NB4 (cell line): ENCODE measurements around the gene TTYH3.

ENCODE experiments used
- DNase-seq: peaks from one replicate; pipeline ENCODE4 v3.0.0; 2010; ENCODE audit warnings: low read depth
- H3K4me3 ChIP-seq: one replicate; pipeline ENCODE4 v1.5.1; 2011; ENCODE audit warnings: mild to moderate bottlenecking, low read depth, low read length, moderate library complexity
- MYC ChIP-seq: IDR thresholded peaks from 2 replicates; pipeline ENCODE4 v1.6.1; 2011; ENCODE audit warnings: low read depth, low read length
- POLR2A ChIP-seq: IDR thresholded peaks from 2 replicates; pipeline ENCODE4 v1.6.1; 2011; ENCODE audit warnings: mild to moderate bottlenecking; ENCODE audit not compliant: insufficient read length; ENCODE audit errors: extremely low read depth
- TF ChIP-seq, protein P1 (sequence below): IDR thresholded peaks from one replicate; pipeline ENCODE4 v1.5.1; 2012; ENCODE audit warnings: low read depth, low read length
- TF ChIP-seq, protein P2 (sequence below): IDR thresholded peaks from 2 replicates; pipeline ENCODE4 v1.6.1; 2011; ENCODE audit warnings: low read depth, low read length

The TTYH3 gene

DNA sequence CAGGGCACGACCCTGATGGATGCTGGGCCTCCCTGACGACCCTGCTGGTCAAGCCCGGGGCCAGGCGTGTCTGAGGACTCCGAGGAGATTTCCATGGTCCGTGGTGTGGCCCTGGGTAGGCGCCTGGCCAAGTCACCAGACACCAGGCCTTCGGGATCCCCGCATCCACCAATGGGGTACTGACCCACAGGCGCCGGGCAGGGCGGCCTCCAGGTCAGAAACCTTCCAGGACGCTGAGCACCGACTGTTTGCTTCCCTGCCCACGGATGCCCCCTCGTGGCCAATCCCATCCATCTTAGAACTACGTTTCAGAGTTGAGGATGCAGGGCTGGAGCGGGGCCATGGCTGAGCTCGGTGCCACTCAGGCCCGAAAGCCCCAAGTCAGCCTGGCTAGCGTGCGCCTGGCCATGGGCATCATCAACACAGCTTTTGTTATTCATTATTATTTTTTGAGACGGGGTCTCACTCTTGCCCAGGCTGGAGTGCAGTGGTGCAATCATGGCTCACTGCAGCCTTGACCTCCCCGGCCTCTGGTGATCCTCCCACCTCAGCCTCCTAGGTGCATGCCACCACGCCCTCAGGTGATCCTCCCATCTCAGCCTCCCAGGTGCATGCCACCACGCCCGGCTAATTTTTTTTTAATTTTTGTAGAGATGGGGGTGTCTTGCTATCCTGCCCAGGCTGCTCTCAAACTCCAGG lies 49.2 kb downstream of the TTYH3 start:
- DNase-seq: peak; percentile 76
- no peak overlapping the region for H3K4me3 ChIP-seq
- no peak for TF ChIP-seq POLR2A
- TF ChIP-seq, protein P1, sequence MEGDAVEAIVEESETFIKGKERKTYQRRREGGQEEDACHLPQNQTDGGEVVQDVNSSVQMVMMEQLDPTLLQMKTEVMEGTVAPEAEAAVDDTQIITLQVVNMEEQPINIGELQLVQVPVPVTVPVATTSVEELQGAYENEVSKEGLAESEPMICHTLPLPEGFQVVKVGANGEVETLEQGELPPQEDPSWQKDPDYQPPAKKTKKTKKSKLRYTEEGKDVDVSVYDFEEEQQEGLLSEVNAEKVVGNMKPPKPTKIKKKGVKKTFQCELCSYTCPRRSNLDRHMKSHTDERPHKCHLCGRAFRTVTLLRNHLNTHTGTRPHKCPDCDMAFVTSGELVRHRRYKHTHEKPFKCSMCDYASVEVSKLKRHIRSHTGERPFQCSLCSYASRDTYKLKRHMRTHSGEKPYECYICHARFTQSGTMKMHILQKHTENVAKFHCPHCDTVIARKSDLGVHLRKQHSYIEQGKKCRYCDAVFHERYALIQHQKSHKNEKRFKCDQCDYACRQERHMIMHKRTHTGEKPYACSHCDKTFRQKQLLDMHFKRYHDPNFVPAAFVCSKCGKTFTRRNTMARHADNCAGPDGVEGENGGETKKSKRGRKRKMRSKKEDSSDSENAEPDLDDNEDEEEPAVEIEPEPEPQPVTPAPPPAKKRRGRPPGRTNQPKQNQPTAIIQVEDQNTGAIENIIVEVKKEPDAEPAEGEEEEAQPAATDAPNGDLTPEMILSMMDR: peak; percentile 88

DNA sequence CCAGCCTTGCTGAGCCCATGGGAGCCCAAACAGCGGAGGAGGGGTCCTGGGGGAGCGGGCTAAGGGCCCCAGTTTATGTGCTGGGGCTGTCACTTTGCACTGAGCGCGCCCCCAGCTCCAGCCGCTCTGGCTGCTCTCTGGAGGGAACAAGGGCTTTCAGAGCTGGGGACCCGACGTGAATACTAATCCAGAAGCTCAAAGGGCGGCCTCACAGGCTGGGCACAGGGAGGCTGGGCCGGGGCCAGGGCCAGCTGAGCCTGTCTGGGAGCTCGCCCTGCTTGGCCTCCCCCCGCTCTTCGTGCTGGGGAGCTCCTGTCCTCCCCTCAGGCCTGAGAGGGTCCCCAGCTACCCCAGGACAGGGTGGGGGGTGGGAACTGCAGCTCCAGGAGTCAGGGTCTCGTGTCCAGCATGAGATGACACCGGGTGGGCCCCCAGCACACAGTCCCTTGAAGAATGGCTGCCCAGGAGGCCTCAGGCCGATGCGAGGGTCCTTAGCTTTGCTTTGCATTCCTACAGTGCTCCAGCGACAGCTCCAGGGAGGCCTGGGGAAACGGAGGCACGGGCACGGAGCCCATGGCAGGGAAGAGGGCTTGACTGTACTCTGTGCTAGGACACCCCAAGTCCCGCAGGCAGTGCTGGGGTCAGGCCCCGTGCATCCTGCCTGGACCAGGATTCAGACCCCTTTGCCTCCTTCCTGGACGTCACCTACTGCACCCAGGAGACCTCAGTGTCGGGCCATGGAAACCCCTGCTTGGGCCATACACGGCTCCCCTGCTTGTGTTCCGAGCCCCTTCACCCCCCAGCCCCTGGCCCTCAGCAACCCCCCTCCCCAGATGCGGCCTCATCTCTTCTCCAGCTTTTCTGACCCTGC lies 50.4 kb downstream of the TTYH3 start:
- TF ChIP-seq, protein P2, sequence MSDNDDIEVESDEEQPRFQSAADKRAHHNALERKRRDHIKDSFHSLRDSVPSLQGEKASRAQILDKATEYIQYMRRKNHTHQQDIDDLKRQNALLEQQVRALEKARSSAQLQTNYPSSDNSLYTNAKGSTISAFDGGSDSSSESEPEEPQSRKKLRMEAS: no peak
- TF ChIP-seq POLR2A (no peak), MYC (no peak)
- TF ChIP-seq, protein P1: no peak
- no peak overlapping the region for H3K4me3 ChIP-seq
- no peak for DNase-seq

DNA sequence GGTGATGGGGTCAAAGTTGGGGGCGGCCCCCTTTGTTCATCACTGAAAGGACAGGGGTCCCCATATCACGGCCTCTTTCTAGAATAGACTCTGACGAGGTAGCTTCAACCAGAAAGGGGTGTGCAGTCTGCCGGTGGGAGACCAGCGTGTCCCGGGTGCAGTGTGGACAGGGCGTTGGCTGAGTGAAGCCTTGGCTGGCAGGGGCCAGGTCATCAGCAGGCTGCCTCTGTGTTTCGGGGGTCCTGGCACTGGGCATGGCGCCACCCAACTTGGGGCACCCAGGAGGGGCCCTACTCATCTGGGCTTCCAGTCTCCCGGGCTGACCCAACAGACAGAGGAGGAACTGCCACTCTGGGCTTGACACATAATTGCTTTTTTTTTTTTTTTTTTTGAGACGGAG lies 52.7 kb downstream of the TTYH3 start:
- no peak for DNase-seq
- no peak overlapping the region for H3K4me3 ChIP-seq
- no peak for TF ChIP-seq MYC
- TF ChIP-seq, protein P1: no peak
- TF ChIP-seq, protein P2: no peak
- TF ChIP-seq POLR2A: no peak

DNA sequence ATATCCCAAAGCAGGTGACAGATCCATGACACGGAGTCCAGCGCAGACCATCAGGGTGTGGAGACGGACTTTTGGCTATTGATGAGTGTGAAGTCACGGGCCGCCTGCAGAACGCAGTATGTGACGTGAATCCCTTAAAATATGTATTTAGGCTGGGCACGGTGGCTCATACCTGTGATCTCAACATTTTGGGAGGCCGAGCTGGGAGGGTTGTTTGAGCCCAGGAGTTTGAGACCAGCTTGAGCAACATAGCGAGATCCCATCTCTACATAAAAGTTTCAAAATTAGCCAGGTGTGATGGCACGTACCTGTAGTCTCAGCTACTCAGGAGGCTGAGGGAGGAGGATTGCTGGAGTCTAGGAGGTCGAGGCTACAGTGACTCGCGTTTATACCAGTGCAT lies 54.3 kb downstream of the TTYH3 start:
- H3K4me3 ChIP-seq: no peak overlapping the region
- TF ChIP-seq, protein P2: no peak
- TF ChIP-seq MYC (no peak), POLR2A (no peak)
- TF ChIP-seq, protein P1: no peak
- DNase-seq: no peak

DNA sequence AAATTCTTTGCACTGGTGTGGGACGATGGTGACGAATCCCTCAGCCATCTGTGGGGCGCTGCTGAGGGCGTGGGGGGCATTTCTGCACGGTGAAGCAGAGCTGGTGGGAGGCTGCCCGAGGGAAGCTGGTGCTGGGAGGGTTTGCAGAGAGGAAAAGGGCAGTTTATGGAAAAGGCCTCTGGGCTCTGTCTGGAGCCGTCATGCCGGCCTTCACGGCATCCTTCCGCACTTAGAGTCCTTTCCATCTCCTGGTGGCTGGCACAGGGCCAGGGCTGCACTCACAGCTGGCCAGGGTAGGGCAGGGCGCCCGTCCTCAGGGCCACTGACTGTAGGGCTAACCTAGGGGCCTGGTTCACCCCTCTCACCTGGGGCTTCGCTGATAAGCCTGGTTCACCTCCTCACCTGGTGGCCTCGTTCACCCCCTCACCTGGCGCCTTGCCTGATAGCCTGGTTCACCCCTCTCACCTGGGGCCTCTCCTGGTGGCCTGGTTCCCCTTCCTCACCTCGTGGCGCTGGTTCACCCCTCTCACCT lies 55.6 kb downstream of the TTYH3 start:
- no peak for DNase-seq
- TF ChIP-seq MYC (no peak), POLR2A (no peak)
- TF ChIP-seq, protein P2: no peak
- TF ChIP-seq, protein P1: no peak
- no peak overlapping the region for H3K4me3 ChIP-seq
